GM12878 (cell line): ENCODE results near the gene RARS1.

Experiments
- CEBPB ChIP-seq, 2 experiments: fragments of 150-350 bp in 1 of 2; IDR thresholded peaks; 2 replicates each; pipeline ENCODE4 v1.6.1; 2012 to 2014; ENCODE audit warnings: low read depth in 2 of 2, low read length in 2 of 2, borderline replicate concordance in 1 of 2, inconsistent platforms in 1 of 2
- CTCF ChIP-seq, 3 experiments: IDR thresholded peaks in 2 of 3; conservative IDR thresholded peaks in 1 of 3; 2 replicates each; pipeline ENCODE4 v1.5.1; 2011; ENCODE audit warnings: low read depth in 3 of 3, low read length in 3 of 3, mild to moderate bottlenecking in 3 of 3, control low read depth in 2 of 3, moderate library complexity in 2 of 3, inconsistent platforms in 1 of 3, mixed read lengths in 1 of 3; ENCODE audit not compliant: control insufficient read depth in 2 of 3, insufficient read depth in 1 of 3; ENCODE audit errors: extremely low read depth in 1 of 3
- EP300 ChIP-seq, 2 experiments: fragments of 150-350 bp in 1 of 2; IDR thresholded peaks; 2 replicates each; pipeline ENCODE4 v1.6.1; 2011 to 2012; ENCODE audit warnings: low read depth in 2 of 2, low read length in 2 of 2, borderline replicate concordance in 1 of 2, improper control_type of control experiment in 1 of 2, inconsistent platforms in 1 of 2; ENCODE audit not compliant: control insufficient read depth in 1 of 2
- POLR2A ChIP-seq: IDR thresholded peaks from 2 replicates; pipeline ENCODE4 v1.6.1; 2011; ENCODE audit warnings: low read depth, mild to moderate bottlenecking, low read length
- POLR2AphosphoS5 ChIP-seq: IDR thresholded peaks from 2 replicates; pipeline ENCODE4 v1.6.1; 2011; ENCODE audit warnings: mild to moderate bottlenecking, low read length, inconsistent platforms
- SMAD5 ChIP-seq: IDR thresholded peaks from 2 replicates; pipeline ENCODE4 v1.6.1; 2016; ENCODE audit warnings: antibody characterized with exemption, low read depth

GRCh38 chr5:168502563-168503237 is 16.4 kb downstream of the RARS1 start:
- TF ChIP-seq CEBPB (IDR thresholded peaks at IDR 0.05; ENCODE audit: borderline replicate concordance in 1 of 2, low read depth in 2 of 2, low read length in 2 of 2) (no peak), EP300 (IDR thresholded peaks at IDR 0.05; ENCODE audit: borderline replicate concordance in 1 of 2, control insufficient read depth in 1 of 2, low read depth in 2 of 2, low read length in 2 of 2) (no peak), POLR2AphosphoS5 (no peak), CTCF (IDR thresholded peaks at IDR 0.05 in 2 of 3, conservative IDR thresholded peaks at IDR 0.05 in 1 of 3; ENCODE audit: control insufficient read depth in 2 of 3, extremely low read depth in 1 of 3, insufficient read depth in 1 of 3, low read depth in 3 of 3, low read length in 3 of 3) (no peak), SMAD5 (no peak), POLR2A (no peak)
